ENCODE results near the gene C1QTNF8. TPM values are rescaled to one million over a fixed set of nuclear protein-coding genes. Genes with fewer than 3 reads are reported as not detected.

The C1QTNF8 gene
- total and polyA plus RNA-seq, 12 donors: 0.15 TPM; not detected in 11

DNA sequence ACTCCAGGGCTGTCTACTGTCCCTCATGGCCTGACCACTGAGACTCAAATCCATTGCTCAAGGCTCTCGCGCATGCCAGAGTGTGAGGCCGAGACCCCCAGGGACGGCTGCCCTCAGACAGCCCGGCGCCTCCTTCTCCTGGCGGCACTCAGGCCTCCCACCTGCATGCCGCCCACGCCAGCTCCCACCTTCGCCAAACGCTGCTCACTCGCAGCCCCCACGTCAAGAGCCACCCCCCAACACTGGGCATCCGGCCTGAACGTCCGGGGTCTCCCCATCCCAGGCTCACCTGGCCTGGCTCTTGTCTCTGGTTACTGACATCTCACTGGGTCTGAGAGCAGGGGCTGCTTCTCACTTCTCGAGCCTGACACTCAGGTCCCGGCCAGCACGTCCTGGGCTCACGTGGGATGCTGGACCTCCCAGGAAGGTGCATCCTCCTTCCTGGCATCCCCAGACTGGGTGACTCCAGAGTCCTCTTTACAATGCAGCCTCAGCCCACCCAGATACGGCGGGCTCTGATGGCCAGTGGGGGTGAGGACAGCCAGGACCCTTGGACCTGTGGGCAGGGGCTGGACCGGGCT, 44.6 kb upstream of the C1QTNF8 start:
- Histone ChIP-seq H3K27ac (no peak overlapping the region), H3K4me1 (no peaks in the 10 kb centered on the region), H3K36me3 (no peaks in the 10 kb centered on the region), H3K27me3 (peaks cover 0 to 48% (median 30%) of the 10 kb centered on the region in 7 donors), H3K9me3 (no peaks in the 10 kb centered on the region), H3K4me3 (no peak overlapping the region)
- TF ChIP-seq, protein P1, sequence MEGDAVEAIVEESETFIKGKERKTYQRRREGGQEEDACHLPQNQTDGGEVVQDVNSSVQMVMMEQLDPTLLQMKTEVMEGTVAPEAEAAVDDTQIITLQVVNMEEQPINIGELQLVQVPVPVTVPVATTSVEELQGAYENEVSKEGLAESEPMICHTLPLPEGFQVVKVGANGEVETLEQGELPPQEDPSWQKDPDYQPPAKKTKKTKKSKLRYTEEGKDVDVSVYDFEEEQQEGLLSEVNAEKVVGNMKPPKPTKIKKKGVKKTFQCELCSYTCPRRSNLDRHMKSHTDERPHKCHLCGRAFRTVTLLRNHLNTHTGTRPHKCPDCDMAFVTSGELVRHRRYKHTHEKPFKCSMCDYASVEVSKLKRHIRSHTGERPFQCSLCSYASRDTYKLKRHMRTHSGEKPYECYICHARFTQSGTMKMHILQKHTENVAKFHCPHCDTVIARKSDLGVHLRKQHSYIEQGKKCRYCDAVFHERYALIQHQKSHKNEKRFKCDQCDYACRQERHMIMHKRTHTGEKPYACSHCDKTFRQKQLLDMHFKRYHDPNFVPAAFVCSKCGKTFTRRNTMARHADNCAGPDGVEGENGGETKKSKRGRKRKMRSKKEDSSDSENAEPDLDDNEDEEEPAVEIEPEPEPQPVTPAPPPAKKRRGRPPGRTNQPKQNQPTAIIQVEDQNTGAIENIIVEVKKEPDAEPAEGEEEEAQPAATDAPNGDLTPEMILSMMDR (IDR thresholded peaks at IDR 0.05): no peak
- intact Hi-C loops (cut with DNase I): no loop called here
- ATAC-seq: no peak
- DNase-seq: no peak
- 78 to 82% methylated on average over 23 of the region's 23 CpGs for WGBS, 2 donors

DNA sequence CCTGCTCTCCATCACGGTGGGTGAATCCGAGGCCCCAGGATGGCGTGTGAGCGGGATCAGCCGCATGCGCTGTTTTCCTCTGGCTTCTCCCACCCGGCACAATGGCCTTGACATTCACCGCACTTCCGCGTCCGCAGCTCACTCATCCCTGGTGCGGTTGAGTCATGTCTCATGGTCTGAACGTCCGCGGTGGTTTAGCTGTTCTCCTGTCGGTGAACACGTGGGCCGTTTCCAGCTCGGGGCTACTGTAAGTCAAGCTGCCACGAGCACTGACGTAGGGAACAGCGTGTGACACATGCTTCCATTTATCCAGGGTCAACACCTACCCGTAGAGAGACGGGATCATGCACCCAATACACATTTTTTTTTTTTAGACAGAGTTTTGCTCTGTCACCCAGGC, 41.6 kb upstream of the C1QTNF8 start:
- TF ChIP-seq, protein P1 (IDR thresholded peaks at IDR 0.05): no peak
- intact Hi-C loops (cut with DNase I): no loop called here
- H3K4me1 ChIP-seq: no peaks in the 10 kb centered on the region
- ATAC-seq: no peak
- 84 to 88% methylated on average over 24 of the region's 24 CpGs for WGBS, 2 donors
- H3K36me3 ChIP-seq: no peaks in the 10 kb centered on the region
- H3K9me3 ChIP-seq: no peaks in the 10 kb centered on the region
- no peak for DNase-seq
- no peak overlapping the region for H3K4me3 ChIP-seq
- H3K27me3 ChIP-seq: peaks cover 0 to 56% (median 24%) of the 10 kb centered on the region in 7 donors
- H3K27ac ChIP-seq: no peak overlapping the region

GRCh38 chr16:1135459-1135825, 39.4 kb upstream of the C1QTNF8 start:
- DNase-seq: no peak

GRCh38 chr16:1134776-1135458, 38.9 kb upstream of the C1QTNF8 start:
- peaks cover 0 to 44% (median 13%) of the 10 kb centered on the region in 7 donors for H3K27me3 ChIP-seq
- no peak overlapping the region for H3K4me3 ChIP-seq
- H3K9me3 ChIP-seq: no peaks in the 10 kb centered on the region
- no peaks in the 10 kb centered on the region for H3K4me1 ChIP-seq
- H3K36me3 ChIP-seq: no peaks in the 10 kb centered on the region
- TF ChIP-seq, protein P1 (IDR thresholded peaks at IDR 0.05): no peak
- ATAC-seq (no peak), DNase-seq (no peak)
- 70 to 76% methylated on average over 30 of the region's 30 CpGs for WGBS, 2 donors
- H3K27ac ChIP-seq: no peak overlapping the region
- intact Hi-C loops (cut with DNase I): no loop called here

More at GRCh38 chr16:1135459-1135825, 39.4 kb upstream of the C1QTNF8 start:
- H3K27me3 ChIP-seq: peaks cover 0 to 44% (median 13%) of the 10 kb centered on the region in 7 donors
- TF ChIP-seq, protein P1 (IDR thresholded peaks at IDR 0.05): no peak
- H3K27ac ChIP-seq: no peak overlapping the region
- 91 to 97% methylated on average over 3 of the region's 3 CpGs for WGBS, 2 donors
- no peaks in the 10 kb centered on the region for H3K36me3 ChIP-seq
- H3K9me3 ChIP-seq: no peaks in the 10 kb centered on the region
- no peak overlapping the region for H3K4me3 ChIP-seq
- no peaks in the 10 kb centered on the region for H3K4me1 ChIP-seq
- no peak for ATAC-seq
- intact Hi-C loops (cut with DNase I): no loop called here

Measured in heart right ventricle (tissue), 16 donors.